NB4 (cell line): Measurements from ENCODE around the gene UBL4B.

Experiments
- CTCF ChIP-seq: IDR thresholded peaks from one replicate; pipeline ENCODE4 v1.5.1; 2012; ENCODE audit warnings: low read depth, low read length
- MAX ChIP-seq: IDR thresholded peaks from 2 replicates; pipeline ENCODE4 v1.6.1; 2011; ENCODE audit warnings: low read depth, low read length
- MYC ChIP-seq: IDR thresholded peaks from 2 replicates; pipeline ENCODE4 v1.6.1; 2011; ENCODE audit warnings: low read depth, low read length
- POLR2A ChIP-seq: IDR thresholded peaks from 2 replicates; pipeline ENCODE4 v1.6.1; 2011; ENCODE audit warnings: mild to moderate bottlenecking; ENCODE audit not compliant: insufficient read length; ENCODE audit errors: extremely low read depth

GRCh38 chr1:110081061-110081460, 31.2 kb upstream of the UBL4B start:
- TF ChIP-seq CTCF (no peak), POLR2A (no peak), MAX (no peak), MYC (no peak)
